K562 (cell line): Measurements from ENCODE around the gene HDAC7. TPM values are rescaled to one million over a fixed set of nuclear protein-coding genes. Genes with fewer than 3 reads are reported as not detected.

ENCODE experiments used
- CBX2 ChIP-seq: fragments of 200-600 bp; sonication (generic); IDR thresholded peaks from one replicate; pipeline ENCODE4 v1.6.1; 2012; ENCODE audit warnings: mild to moderate bottlenecking, low read length, inconsistent platforms; ENCODE audit not compliant: insufficient read depth, poor library complexity, severe bottlenecking
- CBX5 ChIP-seq: IDR thresholded peaks from 2 replicates; pipeline ENCODE4 v1.6.1; 2014; ENCODE audit warnings: low read depth, borderline replicate concordance
- DMBX1 ChIP-seq: fragments of 250-450 bp; sonication (Bioruptor Pico); IDR thresholded peaks from 2 replicates; pipeline ENCODE4 v1.8.0; 2022; ENCODE audit warnings: inconsistent platforms, mild to moderate bottlenecking, moderate library complexity, borderline replicate concordance
- ILK ChIP-seq: fragments of 450-650 bp; IDR thresholded peaks from 2 replicates; pipeline ENCODE4 v1.6.1; 2016; ENCODE audit warnings: missing genetic modification characterization, low read depth, mild to moderate bottlenecking, missing compliant biosample characterization, moderate library complexity, borderline replicate concordance
- JUN ChIP-seq, 2 experiments: sonication (generic) in 1 of 2; formaldehyde crosslinking in 1 of 2; IDR thresholded peaks; 2 replicates each; pipeline versions ENCODE4 v1.6.1 to v1.8.0; 2012 to 2022; ENCODE audit warnings: borderline replicate concordance in 2 of 2, mild to moderate bottlenecking in 2 of 2, improper control_type of control experiment in 1 of 2, low read depth in 1 of 2, low read length in 1 of 2, missing genetic modification reagents in 1 of 2
- KLF10 ChIP-seq: fragments of 250-450 bp; sonication (Bioruptor Pico); IDR thresholded peaks from 2 replicates; pipeline ENCODE4 v1.6.1; 2021; ENCODE audit warnings: matching md5 sums
- KLF13 ChIP-seq: fragments of 450-650 bp; IDR thresholded peaks from 2 replicates; pipeline ENCODE4 v1.6.1; 2016; ENCODE audit warnings: missing genetic modification characterization, low read depth, mild to moderate bottlenecking, missing compliant biosample characterization, moderate library complexity, borderline replicate concordance
- MYC ChIP-seq, 2 experiments: fragments of 250-450 bp in 1 of 2; sonication (Bioruptor Pico) in 1 of 2; IDR thresholded peaks; 2 replicates each; pipeline versions ENCODE4 v1.5.1 to v1.6.1; 2012 to 2021; ENCODE audit warnings: low read depth in 2 of 2, borderline replicate concordance in 1 of 2, improper control_type of control experiment in 1 of 2, low read length in 1 of 2, mild to moderate bottlenecking in 1 of 2, moderate library complexity in 1 of 2
- POLR3G ChIP-seq: IDR thresholded peaks from 2 replicates; pipeline ENCODE4 v1.6.1; 2011; ENCODE audit not compliant: insufficient read length, insufficient replicate concordance; ENCODE audit errors: extremely low read depth
- RBM14 ChIP-seq: fragments of 200-400 bp; formaldehyde crosslinking; IDR thresholded peaks from 2 replicates; pipeline ENCODE4 v1.6.1; 2018; ENCODE audit warnings: low read depth, mild to moderate bottlenecking, low read length, moderate library complexity, borderline replicate concordance; ENCODE audit not compliant: insufficient read depth
- RBM15 ChIP-seq: fragments of 200-400 bp; formaldehyde crosslinking; IDR thresholded peaks from 2 replicates; pipeline ENCODE4 v1.6.1; 2018; ENCODE audit warnings: mild to moderate bottlenecking, low read length, moderate library complexity; ENCODE audit not compliant: insufficient read depth
- SNRNP70 ChIP-seq: fragments of 200-400 bp; formaldehyde crosslinking; optimal IDR thresholded peaks from 2 replicates; pipeline ENCODE3; 2017; ENCODE audit warnings: low read depth, low read length
- SRSF7 ChIP-seq: fragments of 200-400 bp; formaldehyde crosslinking; optimal IDR thresholded peaks from 2 replicates; pipeline ENCODE3; 2017; ENCODE audit warnings: mild to moderate bottlenecking, low read depth, low read length
- TAF15 ChIP-seq: fragments of 200-400 bp; formaldehyde crosslinking; IDR thresholded peaks from 2 replicates; pipeline ENCODE4 v1.6.1; 2017; ENCODE audit warnings: mild to moderate bottlenecking, low read depth, low read length, moderate library complexity
- YY1 ChIP-seq, 3 experiments: IDR thresholded peaks; 2 replicates each; pipeline ENCODE4 v1.6.1; 2011; ENCODE audit warnings: low read length in 2 of 3, mild to moderate bottlenecking in 2 of 3, moderate library complexity in 2 of 3, borderline replicate concordance in 1 of 3, control low read depth in 1 of 3, low read depth in 1 of 3; ENCODE audit not compliant: insufficient read depth in 3 of 3, insufficient replicate concordance in 2 of 3, control insufficient read depth in 1 of 3, insufficient read length in 1 of 3; ENCODE audit errors: extremely low read depth in 1 of 3
- ZNF121 ChIP-seq: sonication (generic); formaldehyde crosslinking; conservative IDR thresholded peaks from 2 replicates; pipeline ENCODE4 v1.8.0; 2022; ENCODE audit warnings: missing genetic modification reagents
- ZNF76 ChIP-seq: fragments of 250-450 bp; sonication (Bioruptor Pico); IDR thresholded peaks from 2 replicates; pipeline ENCODE4 v1.4.0; 2020; ENCODE audit warnings: mild to moderate bottlenecking, moderate library complexity, borderline replicate concordance
- polyA plus RNA-seq, 8 experiments: library from polyadenylated mRNA; depleted of rRNA in 4 of 8; stranded (reverse) in 5 of 8; unstranded in 3 of 8; fragments of >200 nt; fragmentation: Nextera tagmentation in 2 of 8; fragmentation: Illumina TruSeq in 1 of 8; extraction: Ambion mirVana in 2 of 8; extraction: Trizol in 1 of 8; gene quantifications; 2 replicates each; pipeline versions ENCODE4 v1.2.1 to v1.2.3, GENCODE V29; 2011 to 2014; ENCODE audit warnings: inconsistent platforms in 1 of 8, missing spikeins in 1 of 8
- total RNA-seq, 7 experiments: library from RNA; depleted of rRNA in 6 of 7; stranded (reverse); fragments of >200 nt in 6 of 7; fragmentation: Illumina TruSeq in 2 of 7; extraction: Trizol in 2 of 7; gene quantifications; 2 replicates each; pipeline versions ENCODE4 v1.2.1 to v1.2.3, GENCODE V29; 2011 to 2021; ENCODE audit warnings: low replicate concordance in 1 of 7
- TF ChIP-seq, protein P1 (sequence below): fragments of 450-650 bp; IDR thresholded peaks from 2 replicates; pipeline ENCODE4 v1.6.1; 2017; ENCODE audit warnings: mild to moderate bottlenecking, moderate library complexity
- TF ChIP-seq, protein P2 (sequence below): fragments of 250-450 bp; sonication (Bioruptor Pico); IDR thresholded peaks from 2 replicates; pipeline ENCODE4 v1.4.0; 2020; ENCODE audit warnings: mild to moderate bottlenecking, moderate library complexity
- TF ChIP-seq, protein P3 (sequence below): fragments of 250-450 bp; sonication (Bioruptor Pico); IDR thresholded peaks from 2 replicates; pipeline ENCODE4 v1.4.0; 2020; ENCODE audit warnings: borderline replicate concordance

HDAC7 gene
- total and polyA plus RNA-seq, 9 of the 15 experiments (the other 6 are each of a cell fraction or from before 2014, with no cell fraction given), result 2.5 to 129 (median 31.1) TPM

DNA sequence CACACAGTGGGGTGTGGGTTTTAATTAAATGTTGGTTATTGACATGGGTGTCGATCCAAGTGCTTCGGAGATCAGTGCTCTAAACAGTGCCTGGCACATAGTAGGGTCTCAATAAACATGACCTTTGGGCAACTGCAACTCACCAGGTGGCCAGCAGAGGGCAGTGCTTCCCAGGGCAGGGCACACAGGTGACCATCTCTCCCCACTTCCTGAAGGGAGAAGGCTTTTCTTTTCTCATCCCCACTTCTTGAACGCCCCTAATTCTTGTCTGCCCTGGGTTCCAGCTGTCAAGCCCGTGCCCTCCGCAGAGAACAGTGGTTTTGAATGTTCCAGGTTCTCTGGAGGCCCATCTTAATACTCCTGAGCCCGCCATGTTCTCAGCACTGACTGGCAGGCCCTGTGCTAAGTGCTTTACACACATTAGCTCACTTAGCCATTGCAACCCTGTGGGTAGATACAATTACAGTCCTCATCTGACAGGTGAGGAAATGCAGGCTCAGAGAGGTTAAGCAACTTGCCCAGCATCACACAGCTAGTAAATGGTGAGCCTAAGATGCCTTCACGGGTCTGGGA lies 77.4 kb downstream of the HDAC7 start (continued):
- TF ChIP-seq, protein P1, sequence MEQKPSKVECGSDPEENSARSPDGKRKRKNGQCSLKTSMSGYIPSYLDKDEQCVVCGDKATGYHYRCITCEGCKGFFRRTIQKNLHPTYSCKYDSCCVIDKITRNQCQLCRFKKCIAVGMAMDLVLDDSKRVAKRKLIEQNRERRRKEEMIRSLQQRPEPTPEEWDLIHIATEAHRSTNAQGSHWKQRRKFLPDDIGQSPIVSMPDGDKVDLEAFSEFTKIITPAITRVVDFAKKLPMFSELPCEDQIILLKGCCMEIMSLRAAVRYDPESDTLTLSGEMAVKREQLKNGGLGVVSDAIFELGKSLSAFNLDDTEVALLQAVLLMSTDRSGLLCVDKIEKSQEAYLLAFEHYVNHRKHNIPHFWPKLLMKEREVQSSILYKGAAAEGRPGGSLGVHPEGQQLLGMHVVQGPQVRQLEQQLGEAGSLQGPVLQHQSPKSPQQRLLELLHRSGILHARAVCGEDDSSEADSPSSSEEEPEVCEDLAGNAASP, result no peak
- TF ChIP-seq ZNF76, result no peak
- no peak for TF ChIP-seq SNRNP70
- TF ChIP-seq KLF13, result no peak
- TF ChIP-seq, protein P2, sequence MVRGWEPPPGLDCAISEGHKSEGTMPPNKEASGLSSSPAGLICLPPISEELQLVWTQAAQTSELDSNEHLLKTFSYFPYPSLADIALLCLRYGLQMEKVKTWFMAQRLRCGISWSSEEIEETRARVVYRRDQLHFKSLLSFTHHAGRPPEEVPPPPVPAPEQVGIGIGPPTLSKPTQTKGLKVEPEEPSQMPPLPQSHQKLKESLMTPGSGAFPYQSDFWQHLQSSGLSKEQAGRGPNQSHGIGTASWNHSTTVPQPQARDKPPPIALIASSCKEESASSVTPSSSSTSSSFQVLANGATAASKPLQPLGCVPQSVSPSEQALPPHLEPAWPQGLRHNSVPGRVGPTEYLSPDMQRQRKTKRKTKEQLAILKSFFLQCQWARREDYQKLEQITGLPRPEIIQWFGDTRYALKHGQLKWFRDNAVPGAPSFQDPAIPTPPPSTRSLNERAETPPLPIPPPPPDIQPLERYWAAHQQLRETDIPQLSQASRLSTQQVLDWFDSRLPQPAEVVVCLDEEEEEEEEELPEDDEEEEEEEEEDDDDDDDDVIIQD (CRISPR knock-in tag), result no peak
- TF ChIP-seq TAF15, result no peak
- no peak for TF ChIP-seq DMBX1 (CRISPR knock-in tag)
- TF ChIP-seq CBX2, result no peak
- TF ChIP-seq RBM15, result no peak
- TF ChIP-seq CBX5, result no peak
- TF ChIP-seq MYC (IDR thresholded peaks at IDR 0.05; ENCODE audit: low read depth, low read length), result no peak
- no peak for TF ChIP-seq MYC (CRISPR knock-in tag; IDR thresholded peaks at IDR 0.05; ENCODE audit: borderline replicate concordance, low read depth)
- TF ChIP-seq SRSF7, result no peak
- no peak for TF ChIP-seq JUN (IDR thresholded peaks at IDR 0.05; ENCODE audit: borderline replicate concordance, low read depth, low read length)
- TF ChIP-seq JUN (CRISPR knock-in tag; IDR thresholded peaks at IDR 0.05; ENCODE audit: borderline replicate concordance), result 0 out of 2 replicates have a peak, but pooled peaks have one; percentile 41
- no peak for TF ChIP-seq RBM14
- TF ChIP-seq, protein P3, sequence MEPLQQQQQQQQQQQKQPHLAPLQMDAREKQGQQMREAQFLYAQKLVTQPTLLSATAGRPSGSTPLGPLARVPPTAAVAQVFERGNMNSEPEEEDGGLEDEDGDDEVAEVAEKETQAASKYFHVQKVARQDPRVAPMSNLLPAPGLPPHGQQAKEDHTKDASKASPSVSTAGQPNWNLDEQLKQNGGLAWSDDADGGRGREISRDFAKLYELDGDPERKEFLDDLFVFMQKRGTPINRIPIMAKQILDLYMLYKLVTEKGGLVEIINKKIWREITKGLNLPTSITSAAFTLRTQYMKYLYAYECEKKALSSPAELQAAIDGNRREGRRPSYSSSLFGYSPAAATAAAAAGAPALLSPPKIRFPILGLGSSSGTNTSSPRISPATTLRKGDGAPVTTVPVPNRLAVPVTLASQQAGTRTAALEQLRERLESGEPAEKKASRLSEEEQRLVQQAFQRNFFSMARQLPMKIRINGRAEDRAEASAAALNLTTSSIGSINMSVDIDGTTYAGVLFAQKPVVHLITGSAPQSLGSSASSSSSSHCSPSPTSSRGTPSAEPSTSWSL (CRISPR knock-in tag), result no peak
- no peak for TF ChIP-seq ILK (tag)
- no peak for TF ChIP-seq KLF10
- peak in 2 of 3 experiments; percentile 20 to 43 for TF ChIP-seq YY1 (IDR thresholded peaks at IDR 0.05; ENCODE audit: borderline replicate concordance in 1 of 3, control insufficient read depth in 1 of 3, extremely low read depth in 1 of 3, insufficient read depth in 3 of 3, insufficient read length in 1 of 3, insufficient replicate concordance in 2 of 3, low read depth in 1 of 3, low read length in 2 of 3)
- TF ChIP-seq ZNF121, result no peak
- TF ChIP-seq POLR3G, result no peak
